Measurements from ENCODE around the gene STIP1. TPM values are rescaled to one million over a fixed set of nuclear protein-coding genes. Genes with fewer than 3 reads are reported as not detected.

Gene STIP1
- total RNA-seq, 2 donors from 2014 or later = 95.5 to 232 TPM

DNA sequence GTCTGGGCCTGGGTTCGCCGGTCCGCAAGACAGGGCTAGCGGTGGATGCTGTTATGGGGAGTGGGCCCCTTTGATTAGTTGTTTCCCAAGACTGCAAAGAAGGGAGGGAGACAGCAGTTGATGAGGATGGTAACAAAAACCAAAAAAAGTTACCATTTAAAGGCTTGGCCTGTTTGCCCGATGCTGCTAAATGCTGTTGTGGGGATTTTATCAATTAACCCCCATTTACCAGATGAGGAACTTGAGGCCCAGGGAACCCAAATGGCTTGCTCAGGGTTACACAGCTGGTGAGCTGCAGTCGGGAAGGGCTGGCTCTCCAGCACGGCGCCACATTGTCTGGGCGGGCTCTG is 36.7 kb downstream of the STIP1 start:
- Histone ChIP-seq H3K9me3 (no peaks in the 10 kb centered on the region), H3K4me1 (peaks cover 12% of the 10 kb centered on the region), H3K36me3 (no peaks in the 10 kb centered on the region), H3K27me3 (no peaks in the 10 kb centered on the region), H3K4me3 (no peak overlapping the region), H3K9ac (ENCODE audit: low read depth in 2 of 2, low read length in 2 of 2) (no peak overlapping the region), H3K27ac (no peak overlapping the region)
- TF ChIP-seq, protein P1, sequence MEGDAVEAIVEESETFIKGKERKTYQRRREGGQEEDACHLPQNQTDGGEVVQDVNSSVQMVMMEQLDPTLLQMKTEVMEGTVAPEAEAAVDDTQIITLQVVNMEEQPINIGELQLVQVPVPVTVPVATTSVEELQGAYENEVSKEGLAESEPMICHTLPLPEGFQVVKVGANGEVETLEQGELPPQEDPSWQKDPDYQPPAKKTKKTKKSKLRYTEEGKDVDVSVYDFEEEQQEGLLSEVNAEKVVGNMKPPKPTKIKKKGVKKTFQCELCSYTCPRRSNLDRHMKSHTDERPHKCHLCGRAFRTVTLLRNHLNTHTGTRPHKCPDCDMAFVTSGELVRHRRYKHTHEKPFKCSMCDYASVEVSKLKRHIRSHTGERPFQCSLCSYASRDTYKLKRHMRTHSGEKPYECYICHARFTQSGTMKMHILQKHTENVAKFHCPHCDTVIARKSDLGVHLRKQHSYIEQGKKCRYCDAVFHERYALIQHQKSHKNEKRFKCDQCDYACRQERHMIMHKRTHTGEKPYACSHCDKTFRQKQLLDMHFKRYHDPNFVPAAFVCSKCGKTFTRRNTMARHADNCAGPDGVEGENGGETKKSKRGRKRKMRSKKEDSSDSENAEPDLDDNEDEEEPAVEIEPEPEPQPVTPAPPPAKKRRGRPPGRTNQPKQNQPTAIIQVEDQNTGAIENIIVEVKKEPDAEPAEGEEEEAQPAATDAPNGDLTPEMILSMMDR (IDR thresholded peaks at IDR 0.05) = no peak
- no peak for DNase-seq
- intact Hi-C loops (cut with DNase I) = no loop called here

DNA sequence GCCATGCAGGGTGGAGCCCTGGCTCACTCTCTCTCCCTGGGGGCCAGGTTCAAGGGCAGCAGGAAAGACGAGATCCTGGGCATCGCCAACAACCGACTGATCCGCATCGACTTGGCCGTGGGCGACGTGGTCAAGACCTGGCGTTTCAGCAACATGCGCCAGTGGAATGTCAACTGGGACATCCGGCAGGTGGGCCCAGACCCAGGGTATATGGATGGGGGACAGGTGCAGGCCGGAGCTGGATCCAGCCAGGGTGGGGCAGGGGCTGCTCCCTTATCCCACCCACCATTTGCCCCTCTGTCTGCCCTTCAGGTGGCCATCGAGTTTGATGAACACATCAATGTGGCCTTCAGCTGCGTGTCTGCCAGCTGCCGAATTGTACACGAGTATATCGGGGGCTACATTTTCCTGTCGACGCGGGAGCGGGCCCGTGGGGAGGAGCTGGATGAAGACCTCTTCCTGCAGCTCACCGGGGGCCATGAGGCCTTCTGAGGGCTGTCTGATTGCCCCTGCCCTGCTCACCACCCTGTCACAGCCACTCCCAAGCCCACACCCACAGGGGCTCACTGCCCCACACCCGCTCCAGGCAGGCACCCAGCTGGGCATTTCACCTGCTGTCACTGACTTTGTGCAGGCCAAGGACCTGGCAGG is 37.2 kb downstream of the STIP1 start:
- peak; percentile 40 for DNase-seq
- Histone ChIP-seq H3K4me3 (no peak overlapping the region), H3K9ac (ENCODE audit: low read depth in 2 of 2, low read length in 2 of 2) (peak overlapping the region in 1 of 2 donors; percentile 34), H3K4me1 (peaks cover 15% of the 10 kb centered on the region), H3K36me3 (no peaks in the 10 kb centered on the region), H3K9me3 (no peaks in the 10 kb centered on the region), H3K27ac (no peak overlapping the region), H3K27me3 (no peaks in the 10 kb centered on the region)
- TF ChIP-seq, protein P1 (IDR thresholded peaks at IDR 0.05) = no peak
- intact Hi-C loops (cut with DNase I) = no loop called here

DNA sequence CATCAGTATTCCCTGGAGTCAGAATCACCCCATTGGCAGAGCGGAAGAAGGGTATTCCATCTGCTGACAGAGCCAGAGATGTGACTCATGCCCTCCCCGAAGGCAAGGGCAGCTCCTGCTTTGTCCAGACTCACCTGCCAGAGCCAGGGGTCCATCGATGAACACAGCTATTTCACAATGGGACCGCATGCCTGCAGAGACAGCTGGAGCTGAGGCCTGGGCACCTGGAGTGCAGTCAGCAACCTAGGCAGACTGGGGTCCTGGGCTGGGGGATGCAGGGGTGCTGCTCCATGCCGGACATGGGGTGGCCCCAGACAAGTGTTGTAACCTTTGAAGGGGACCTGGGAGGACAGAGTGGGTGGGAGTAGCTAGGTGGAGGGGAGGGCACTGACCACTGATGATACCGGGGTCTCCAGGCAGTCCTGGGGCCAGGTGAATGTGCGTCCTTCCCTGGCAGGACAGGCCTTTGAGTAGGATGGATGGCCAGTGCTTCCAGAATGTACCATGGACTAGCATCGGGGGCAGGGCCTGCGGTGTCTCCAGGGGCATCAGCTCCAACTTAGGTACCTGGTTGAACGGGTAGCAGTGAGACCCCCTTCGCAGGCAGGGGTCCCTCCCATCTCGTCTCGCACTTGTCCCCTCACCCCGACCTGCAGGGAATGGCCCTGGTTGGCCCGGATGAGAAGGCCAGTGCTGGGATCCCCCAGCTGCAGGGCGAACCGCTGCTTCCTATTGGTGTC is 38.4 kb downstream of the STIP1 start:
- peaks cover 16% of the 10 kb centered on the region for H3K4me1 ChIP-seq
- H3K9me3 ChIP-seq = no peaks in the 10 kb centered on the region
- TF ChIP-seq, protein P1 (IDR thresholded peaks at IDR 0.05) = no peak
- intact Hi-C loops (cut with DNase I) = no loop called here
- H3K9ac ChIP-seq (ENCODE audit: low read depth in 2 of 2, low read length in 2 of 2) = peak overlapping the region in 1 of 2 donors; percentile 28
- no peaks in the 10 kb centered on the region for H3K36me3 ChIP-seq
- H3K27me3 ChIP-seq = no peaks in the 10 kb centered on the region
- DNase-seq = no peak
- no peak overlapping the region for H3K27ac ChIP-seq
- H3K4me3 ChIP-seq = no peak overlapping the region

DNA sequence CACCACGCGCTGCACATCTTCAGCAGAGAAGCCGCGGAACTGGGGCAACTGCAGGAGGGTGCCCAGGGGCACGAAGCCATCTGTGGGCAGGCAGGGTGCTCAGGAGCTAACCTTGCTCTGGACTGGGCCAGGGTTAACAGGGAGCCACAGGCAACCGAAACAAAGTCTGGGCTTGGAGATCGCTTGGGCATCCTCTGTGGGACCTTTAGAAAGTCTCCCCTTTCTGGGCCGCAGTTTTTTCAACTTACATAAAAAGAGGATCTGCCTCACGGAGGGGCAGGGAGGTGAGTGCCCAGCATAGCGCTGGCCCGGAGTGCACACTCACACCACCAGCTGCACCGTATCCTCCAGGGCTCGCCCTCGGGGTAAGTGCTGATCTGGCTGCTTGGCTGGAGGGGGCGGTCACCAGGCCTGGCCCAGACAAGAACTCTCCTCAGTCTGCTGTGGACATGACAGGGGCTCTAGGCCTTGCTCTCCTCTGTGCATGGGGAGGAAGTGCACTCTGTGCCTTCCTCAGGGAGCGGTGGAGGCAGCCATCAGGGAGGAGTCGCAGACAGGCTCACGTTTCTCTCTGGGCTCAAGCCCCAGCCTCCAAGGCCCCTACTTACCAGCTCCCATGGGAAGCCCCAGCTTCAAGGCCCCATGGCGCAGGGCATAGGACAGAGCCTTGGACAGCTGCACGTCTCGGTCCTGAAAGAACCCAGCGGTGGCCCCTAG is 39.1 kb downstream of the STIP1 start:
- Histone ChIP-seq H3K9me3 (no peaks in the 10 kb centered on the region), H3K4me1 (peaks cover 21% of the 10 kb centered on the region), H3K27me3 (no peaks in the 10 kb centered on the region), H3K27ac (peak overlapping the region; percentile 83), H3K36me3 (no peaks in the 10 kb centered on the region), H3K4me3 (peak overlapping the region; percentile 60), H3K9ac (ENCODE audit: low read depth in 2 of 2, low read length in 2 of 2) (peak overlapping the region; percentile 97 to 99)
- DNase-seq = no peak
- TF ChIP-seq, protein P1 (IDR thresholded peaks at IDR 0.05) = no peak
- intact Hi-C loops (cut with DNase I) = no loop called here

DNA sequence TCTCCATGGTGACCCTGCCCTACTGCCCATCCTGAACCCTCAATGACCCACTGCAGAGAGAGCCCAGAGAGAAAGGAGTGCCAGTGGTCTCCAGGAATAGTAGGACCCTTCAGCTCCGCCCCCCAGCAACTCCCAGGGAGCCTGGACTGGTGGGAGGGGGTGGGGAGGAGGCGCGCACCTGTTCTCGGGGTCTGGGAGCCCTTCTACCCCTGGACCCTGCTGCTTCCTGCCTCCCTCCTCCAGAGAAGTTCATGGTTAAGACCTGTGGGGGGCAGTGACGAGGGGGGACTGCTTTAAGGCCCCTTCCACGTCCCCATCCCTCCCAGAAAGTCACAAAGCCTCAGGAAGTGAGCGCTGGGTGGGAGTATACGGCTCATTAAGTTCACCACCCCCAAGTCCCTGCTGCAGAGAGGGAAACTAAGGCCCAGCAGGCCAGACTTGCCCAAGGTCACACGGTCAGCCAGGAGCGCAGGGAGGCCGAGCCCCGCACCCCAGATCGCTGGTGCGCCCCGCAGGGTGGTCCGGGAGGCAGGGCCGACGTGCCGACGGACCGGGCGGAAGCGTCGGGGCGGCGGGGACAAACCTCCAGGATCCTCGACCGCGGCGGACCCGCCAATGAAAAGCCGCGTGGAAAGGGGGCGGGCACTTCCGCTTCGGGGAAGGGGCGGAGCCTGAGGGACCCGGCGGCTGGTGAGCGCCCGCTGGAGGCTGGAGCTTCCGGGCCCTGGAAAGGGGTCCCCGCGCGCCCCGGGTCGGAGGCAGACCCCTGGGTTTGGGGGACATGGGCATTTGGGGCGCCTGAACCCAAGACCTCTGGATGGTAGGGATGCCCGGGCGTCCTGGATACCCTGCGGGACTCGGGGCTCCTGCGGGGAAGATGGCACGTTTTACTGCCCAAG is 39.9 kb downstream of the STIP1 start, which contains the start of the genes NUDT22 and TRPT1:
Gene NUDT22 (plus strand): TSS at position 667 of the 899 bp plus-strand sequence. CDS start 379 bp downstream, outside the sequence.
Gene TRPT1 (minus strand): TSS at position 579 of the 899 bp plus-strand sequence. CDS start 326 bp downstream, at position 253.
- peaks cover 21% of the 10 kb centered on the region for H3K4me1 ChIP-seq
- TF ChIP-seq, protein P1 (IDR thresholded peaks at IDR 0.05) = no peak
- intact Hi-C loops (cut with DNase I) = no loop called here
- H3K27me3 ChIP-seq = no peaks in the 10 kb centered on the region
- H3K27ac ChIP-seq = peak within 1 kb of the TSS; percentile 83
- H3K9me3 ChIP-seq = no peaks in the 10 kb centered on the region
- no peaks in the 10 kb centered on the region for H3K36me3 ChIP-seq
- H3K4me3 ChIP-seq = peak within 1 kb of the TSS; percentile 60
- peak within 1 kb of the TSS; percentile 97 to 99 for H3K9ac ChIP-seq (ENCODE audit: low read depth in 2 of 2, low read length in 2 of 2)
- peak; percentile 96 for DNase-seq

Measured in colonic mucosa (tissue), 4 donors.